Fibroblast of lung (primary cell): ENCODE measurements around the gene TTLL6.

Source experiments
- CTCF ChIP-seq, 2 donors: IDR thresholded peaks in 1 of 2; conservative IDR thresholded peaks in 1 of 2; 1 replicate in 1 of 2; 2 replicates in 1 of 2; pipeline ENCODE4 v1.5.1; 2011 to 2012; ENCODE audit warnings: low read length in 2 of 2, control low read depth in 1 of 2, inconsistent platforms in 1 of 2, low read depth in 1 of 2, mild to moderate bottlenecking in 1 of 2
- EZH2 ChIP-seq: IDR thresholded peaks from 2 replicates; pipeline ENCODE4 v1.5.1; 2012; ENCODE audit warnings: low read length, control low read depth, mild to moderate bottlenecking; ENCODE audit errors: missing control alignments

- TF ChIP-seq CTCF (conservative IDR thresholded peaks at IDR 0.05 in 1 of 2, IDR thresholded peaks at IDR 0.05 in 1 of 2; ENCODE audit: low read depth in 1 of 2, low read length in 2 of 2) (no peak), EZH2 (no peak)
These were observed 57.7 kb downstream of the TTLL6 start for GRCh38 chr17:48759288-48759687.
